HUDEP-2 (cell line): ENCODE measurements around the gene LGR6.
A peak's percentile ranks its signal among the peaks of the same experiment; 100 is the strongest.
"Not testable (repeated sequence)": the region's sequence is repeated elsewhere in the genome, so short reads cannot be mapped to it uniquely, and the experiment has no call there.

Experiments
- DNase-seq, 76 experiments: peaks; one replicate each; lab custom pipeline; 2025; ENCODE audit not compliant: unreplicated experiment in 76 of 76; lab: John Stamatoyannopoulos, UW

Gene LGR6

GRCh38 chr1:202173993-202174392 is 19.6 kb upstream of the LGR6 start:
- DNase-seq, result no peak

- DNase-seq, result no peak
These were observed 16.4 kb upstream of the LGR6 start for GRCh38 chr1:202176949-202177927.

GRCh38 chr1:202179828-202180750 is 13.5 kb upstream of the LGR6 start:
- DNase-seq, result no peak

GRCh38 chr1:202180751-202181139 is 12.9 kb upstream of the LGR6 start:
- not testable (repeated sequence) for DNase-seq

- DNase-seq, result no peak
These were observed 12.0 kb upstream of the LGR6 start for GRCh38 chr1:202181586-202181985.

GRCh38 chr1:202182040-202182877 is 11.3 kb upstream of the LGR6 start:
- no peak for DNase-seq

GRCh38 chr1:202184750-202185460 is 8.7 kb upstream of the LGR6 start:
- DNase-seq, result peak in 66 of 76 experiments; percentile 13 to 77 (median 58)

GRCh38 chr1:202186327-202186726 is 7.3 kb upstream of the LGR6 start:
- no peak for DNase-seq

GRCh38 chr1:202187041-202187671 is 6.4 kb upstream of the LGR6 start:
- DNase-seq, result no peak

GRCh38 chr1:202187697-202188407 is 5.7 kb upstream of the LGR6 start:
- no peak for DNase-seq

- DNase-seq, result peak in 59 of 76 experiments; percentile 7 to 75 (median 44)
These were observed 4.4 kb upstream of the LGR6 start for GRCh38 chr1:202189001-202189790.

GRCh38 chr1:202189918-202190715 is 3.5 kb upstream of the LGR6 start:
- no peak for DNase-seq

- not testable (repeated sequence) for DNase-seq
These were observed 2.2 kb upstream of the LGR6 start for GRCh38 chr1:202191391-202191790.

GRCh38 chr1:202192770-202193613 is 607 bp upstream of the LGR6 start:
- peak in 39 of 76 experiments; percentile 4 to 62 (median 19) for DNase-seq

- no peak for DNase-seq
These were observed 689 bp downstream of the LGR6 start for GRCh38 chr1:202194328-202194648.

- no peak for DNase-seq
These were observed 4.2 kb downstream of the LGR6 start for GRCh38 chr1:202197653-202198365.
